Measurements from ENCODE around the gene THADA.
"Not testable (repeated sequence)": the region's sequence is repeated elsewhere in the genome, so short reads cannot be mapped to it uniquely, and the experiment has no call there.

Gene THADA

DNA sequence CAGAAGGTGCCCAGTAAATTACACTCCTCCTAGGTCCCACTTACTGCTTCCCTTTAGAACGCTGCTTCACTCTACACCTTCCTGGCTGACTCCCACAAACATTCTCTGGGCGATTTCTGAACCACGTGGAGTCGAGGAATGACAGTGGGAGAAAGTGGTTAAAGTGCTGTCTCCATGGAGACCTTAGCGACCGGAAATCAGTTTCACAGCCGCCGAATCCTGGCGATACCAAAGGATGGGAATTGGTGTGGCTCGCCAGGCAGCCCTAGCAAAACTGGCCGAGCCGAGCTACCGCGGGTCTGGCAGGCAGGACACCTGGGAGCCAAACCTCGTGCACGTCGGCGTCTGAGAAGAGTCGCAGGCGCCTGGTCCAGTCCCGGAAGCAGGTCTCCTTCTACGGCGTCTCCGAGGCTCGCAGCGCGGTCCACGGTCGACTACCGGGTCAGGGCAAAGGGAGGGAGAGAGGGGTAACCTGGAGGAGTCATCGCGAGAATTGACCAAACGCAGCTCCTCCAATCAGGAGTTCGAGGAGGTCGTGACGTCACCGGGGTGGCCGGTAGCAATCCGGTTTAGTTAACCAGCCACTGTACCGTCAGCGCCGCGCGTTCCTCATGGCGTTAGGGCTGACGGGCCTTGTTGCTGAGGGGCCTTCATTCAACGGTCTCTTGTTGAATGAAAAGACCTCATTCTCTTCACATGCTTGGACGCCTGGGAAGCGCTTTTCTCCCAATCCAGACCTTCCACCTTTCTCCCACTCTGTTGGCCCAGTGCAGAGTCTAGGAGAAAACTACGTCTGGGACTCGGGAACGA is at the start of gene THADA:
Gene THADA, minus strand, starts transcription at position 436 of the 810 bp plus-strand sequence. CDS start 3,646 bp downstream, outside the sequence.
- DNase-seq (ENCODE audit: low read depth in 2 of 2), result peak; percentile 90 to 91

DNA sequence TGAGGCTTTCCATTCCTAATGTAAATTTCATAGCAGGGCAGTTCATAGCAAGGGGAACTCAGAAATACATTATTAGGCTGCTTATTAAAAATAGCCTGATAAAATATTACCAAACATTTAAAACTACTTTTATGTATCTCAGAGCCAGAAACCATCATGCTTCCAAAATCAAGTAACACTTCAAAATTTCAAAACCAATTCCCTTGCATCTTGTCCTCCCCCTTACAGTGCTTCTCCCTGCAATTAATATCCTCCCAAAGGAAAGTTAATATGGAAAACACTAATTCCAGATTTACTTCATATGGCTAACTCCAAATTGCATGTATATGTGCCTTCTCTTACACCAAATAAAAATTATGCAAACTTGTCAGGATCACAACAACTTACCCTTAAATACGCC is 47.8 kb upstream of the THADA start:
- no peak for DNase-seq (ENCODE audit: low read depth in 2 of 2)

- no peak for DNase-seq (ENCODE audit: low read depth in 2 of 2)
Observed at GRCh38 chr2:43642363-43642762, 46.5 kb upstream of the THADA start.

GRCh38 chr2:43637030-43637803 is 41.4 kb upstream of the THADA start, which contains the start of gene PLEKHH2:
PLEKHH2 (plus strand) TSS chr2:43637260; CDS start chr2:43644674, 7,414 bp downstream.
- DNase-seq (ENCODE audit: low read depth in 2 of 2), result peak; percentile 74 to 80

GRCh38 chr2:43636621-43637020 is 40.8 kb upstream of the THADA start:
- DNase-seq (ENCODE audit: low read depth in 2 of 2), result no peak

DNA sequence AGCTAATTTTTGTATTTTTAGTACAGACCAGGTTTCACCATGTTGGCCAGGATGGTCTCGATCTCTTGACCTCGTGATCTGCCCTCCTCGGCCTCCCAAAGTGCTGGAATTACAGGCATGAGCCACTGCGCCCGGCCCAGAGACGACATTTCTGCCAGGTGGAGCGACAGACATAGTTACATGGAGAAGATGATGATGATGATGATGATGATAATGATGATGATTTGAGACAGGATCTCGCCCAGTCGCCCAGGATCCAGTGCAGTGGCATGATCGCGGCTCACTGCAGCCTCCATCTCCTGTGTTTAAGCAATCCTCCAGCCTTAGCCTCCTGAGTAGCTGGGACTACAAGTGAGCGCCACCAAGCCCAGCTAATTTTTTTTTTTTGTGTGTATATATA is 40.3 kb upstream of the THADA start:
- DNase-seq (ENCODE audit: low read depth in 2 of 2), result not testable (repeated sequence)

DNA sequence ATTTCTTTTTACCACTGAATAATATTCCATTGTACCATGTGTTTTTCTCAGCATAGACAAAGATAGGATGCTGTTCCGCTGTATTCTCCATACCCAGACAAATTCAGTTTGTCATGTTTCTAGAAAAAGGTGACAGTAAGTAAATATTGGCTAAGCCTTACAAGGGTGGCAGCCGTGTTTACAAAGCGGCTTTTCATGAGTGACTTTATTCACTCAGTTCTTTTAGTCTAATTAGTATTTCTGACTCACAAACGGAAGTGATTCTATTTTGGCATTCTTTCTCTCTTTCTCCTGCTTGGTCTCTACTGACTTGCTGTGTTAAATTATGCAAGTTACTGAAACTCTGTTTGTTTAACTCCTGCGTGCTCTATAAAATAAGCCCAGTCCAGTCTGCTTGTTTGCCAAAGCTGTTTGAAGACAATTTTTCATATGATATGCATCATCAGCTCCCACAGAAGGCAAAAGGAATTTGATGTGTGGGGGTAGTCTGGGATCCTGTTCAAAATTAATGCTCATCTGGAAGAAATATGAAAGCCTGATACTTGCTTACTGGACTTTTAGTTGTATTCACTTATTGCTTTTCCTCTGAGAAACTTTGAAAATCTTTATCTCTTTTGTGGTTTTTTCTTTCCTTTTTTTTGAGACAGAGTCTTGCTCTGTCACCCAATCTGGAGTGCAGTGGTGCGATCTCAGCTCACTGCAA is 38.9 kb upstream of the THADA start:
- no peak for DNase-seq (ENCODE audit: low read depth in 2 of 2)

- no peak for DNase-seq (ENCODE audit: low read depth in 2 of 2)
Observed at GRCh38 chr2:43631618-43632317, 35.9 kb upstream of the THADA start.

- no peak for DNase-seq (ENCODE audit: low read depth in 2 of 2)
Observed at GRCh38 chr2:43622931-43623451, 27.2 kb upstream of the THADA start.

GRCh38 chr2:43619511-43619910 is 23.7 kb upstream of the THADA start:
- DNase-seq (ENCODE audit: low read depth in 2 of 2), result no peak

- no peak for DNase-seq (ENCODE audit: low read depth in 2 of 2)
Observed at GRCh38 chr2:43616967-43617680, 21.3 kb upstream of the THADA start.

GRCh38 chr2:43612944-43613343 is 17.1 kb upstream of the THADA start:
- no peak for DNase-seq (ENCODE audit: low read depth in 2 of 2)

- peak; percentile 35 to 42 for DNase-seq (ENCODE audit: low read depth in 2 of 2)
Observed at GRCh38 chr2:43611987-43612894, 16.4 kb upstream of the THADA start.

GRCh38 chr2:43610361-43610760 is 14.5 kb upstream of the THADA start:
- no peak for DNase-seq (ENCODE audit: low read depth in 2 of 2)

DNA sequence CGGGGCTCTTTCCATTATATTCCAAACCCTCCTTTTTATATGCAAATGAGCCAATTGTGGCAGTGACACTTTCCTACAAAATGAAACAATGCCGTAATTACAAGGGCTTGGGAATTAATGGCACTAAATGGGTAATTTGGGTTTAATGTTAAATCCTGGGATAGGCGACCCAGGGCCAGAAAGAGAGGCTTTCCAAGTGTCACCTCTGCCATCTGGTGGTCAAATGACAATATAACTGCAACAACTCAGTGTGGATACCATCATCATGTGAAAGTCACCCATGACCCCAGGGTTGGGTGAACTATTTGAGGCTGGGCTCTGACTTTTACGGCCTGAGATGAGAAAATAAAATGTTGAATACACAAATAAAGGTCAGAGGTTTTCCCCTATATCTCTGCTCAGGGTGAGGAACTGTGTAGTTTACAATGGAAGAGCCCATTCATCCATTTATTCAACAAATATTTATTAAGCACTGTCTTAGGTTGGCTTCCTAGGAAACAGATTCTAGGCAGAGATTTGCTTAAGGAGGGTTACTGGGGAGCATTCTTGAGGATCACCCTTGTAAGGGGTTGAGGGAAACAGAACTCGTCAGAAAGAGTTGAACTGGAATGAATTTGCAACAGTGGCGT is 13.6 kb upstream of the THADA start:
- no peak for DNase-seq (ENCODE audit: low read depth in 2 of 2)

DNA sequence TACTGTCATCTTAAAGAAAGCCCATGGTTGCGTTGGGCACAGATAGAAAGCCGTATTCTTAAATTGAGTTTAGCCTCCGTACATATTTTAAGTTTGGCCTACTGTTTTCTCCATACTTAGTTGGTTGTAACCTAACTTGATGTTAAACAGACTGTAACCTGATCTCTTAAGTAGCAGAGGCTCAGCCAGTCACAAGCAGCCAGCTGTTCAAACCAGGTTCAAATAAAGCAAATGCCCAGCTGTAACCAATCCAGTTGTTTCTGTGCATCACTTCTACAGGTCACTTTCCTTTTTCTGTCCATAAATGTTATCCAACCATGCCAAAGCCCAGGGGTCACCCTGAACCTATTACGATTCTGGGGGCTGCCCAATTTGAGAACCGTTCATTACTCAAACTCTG is 10.0 kb upstream of the THADA start:
- no peak for DNase-seq (ENCODE audit: low read depth in 2 of 2)

DNA sequence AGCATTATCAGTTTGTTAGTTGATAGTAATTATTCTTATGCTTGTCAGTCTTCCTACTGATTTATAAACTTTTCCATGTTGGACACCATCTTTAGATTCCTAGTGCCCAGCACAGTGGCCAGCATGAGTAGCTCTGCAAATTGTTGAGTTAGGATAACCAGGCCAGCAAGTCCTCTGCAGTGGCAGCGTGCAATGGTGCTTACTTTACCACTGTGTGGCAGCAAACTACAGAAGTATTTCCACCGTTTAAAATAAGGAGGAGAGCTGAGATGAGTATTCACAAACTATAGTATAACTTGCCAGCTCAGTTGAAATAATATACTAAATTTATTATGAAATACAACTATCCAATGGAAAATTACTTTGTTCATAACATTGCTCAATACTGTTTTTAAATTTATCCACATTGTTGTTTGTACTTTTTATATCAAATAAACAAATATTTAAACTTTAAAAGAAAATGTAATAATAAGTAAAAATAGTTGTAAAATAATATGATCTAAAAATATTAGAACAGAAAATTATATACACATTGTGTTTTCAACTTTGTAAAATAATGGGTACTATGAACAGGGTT is 9.3 kb upstream of the THADA start:
- no peak for DNase-seq (ENCODE audit: low read depth in 2 of 2)

GRCh38 chr2:43604674-43605073 is 8.8 kb upstream of the THADA start:
- DNase-seq (ENCODE audit: low read depth in 2 of 2), result no peak

GRCh38 chr2:43600596-43600995 is 4.8 kb upstream of the THADA start:
- not testable (repeated sequence) for DNase-seq (ENCODE audit: low read depth in 2 of 2)

Measured in stimulated activated CD4-positive, alpha-beta T cell treated with anti-CD3 and anti-CD28 coated beads, Interleukin-1b, Interleukin-23, amount 100 ng/mL, for 1 hour (primary cell).